Measurements from ENCODE around the gene TRIM37.

TRIM37 gene

GRCh38 chr17:59007995-59008394 is 98.7 kb downstream of the TRIM37 start:
- WGBS, 2 experiments (ENCODE audit: insufficient coverage in 2 of 2): 87 to 100% methylated on average over 2 of the region's 2 CpGs
- Histone ChIP-seq H3K36me3 (ENCODE audit: control insufficient read depth, insufficient read depth, low read length) (peaks cover 9% of the 10 kb centered on the region), H3K27ac (ENCODE audit: low read depth, low read length, severe bottlenecking) (no peak overlapping the region), H3K9me3 (ENCODE audit: control insufficient read depth, low read length) (no peaks in the 10 kb centered on the region), H3K4me3 (ENCODE audit: extremely low read depth, insufficient read depth, low read length, poor library complexity, severe bottlenecking) (no peak overlapping the region), H3K4me1 (ENCODE audit: control insufficient read depth, insufficient read depth, low read length, poor library complexity, severe bottlenecking) (peaks cover 3% of the 10 kb centered on the region)

- no peak overlapping the region for H3K4me3 ChIP-seq (ENCODE audit: extremely low read depth, insufficient read depth, low read length, poor library complexity, severe bottlenecking)
- peaks cover under 1% of the 10 kb centered on the region for H3K36me3 ChIP-seq (ENCODE audit: control insufficient read depth, insufficient read depth, low read length)
- no peaks in the 10 kb centered on the region for H3K9me3 ChIP-seq (ENCODE audit: control insufficient read depth, low read length)
- peaks cover 3% of the 10 kb centered on the region for H3K4me1 ChIP-seq (ENCODE audit: control insufficient read depth, insufficient read depth, low read length, poor library complexity, severe bottlenecking)
- no peak overlapping the region for H3K27ac ChIP-seq (ENCODE audit: low read depth, low read length, severe bottlenecking)
- WGBS, 2 experiments (ENCODE audit: insufficient coverage in 2 of 2): 0 to 58% methylated on average over 1 to 2 of the region's 4 CpGs
Measured at GRCh38 chr17:59004338-59005111, 102.2 kb downstream of the TRIM37 start.

GRCh38 chr17:59003860-59004259 is 102.8 kb downstream of the TRIM37 start:
- Histone ChIP-seq H3K4me3 (ENCODE audit: extremely low read depth, insufficient read depth, low read length, poor library complexity, severe bottlenecking) (no peak overlapping the region), H3K36me3 (ENCODE audit: control insufficient read depth, insufficient read depth, low read length) (peaks cover 7% of the 10 kb centered on the region), H3K4me1 (ENCODE audit: control insufficient read depth, insufficient read depth, low read length, poor library complexity, severe bottlenecking) (peaks cover 3% of the 10 kb centered on the region), H3K9me3 (ENCODE audit: control insufficient read depth, low read length) (no peaks in the 10 kb centered on the region), H3K27ac (ENCODE audit: low read depth, low read length, severe bottlenecking) (no peak overlapping the region)
- WGBS, 2 experiments (ENCODE audit: insufficient coverage in 2 of 2): 100% methylated on average over 1 of the region's 1 CpG; no CpG with 5 or more reads in 1 of the 2 experiments

GRCh38 chr17:59002848-59003247 is 103.8 kb downstream of the TRIM37 start:
- Histone ChIP-seq H3K36me3 (ENCODE audit: control insufficient read depth, insufficient read depth, low read length) (peaks cover 14% of the 10 kb centered on the region), H3K4me1 (ENCODE audit: control insufficient read depth, insufficient read depth, low read length, poor library complexity, severe bottlenecking) (peaks cover 3% of the 10 kb centered on the region), H3K4me3 (ENCODE audit: extremely low read depth, insufficient read depth, low read length, poor library complexity, severe bottlenecking) (no peak overlapping the region), H3K9me3 (ENCODE audit: control insufficient read depth, low read length) (no peaks in the 10 kb centered on the region), H3K27ac (ENCODE audit: low read depth, low read length, severe bottlenecking) (no peak overlapping the region)
- 82 to 95% methylated on average over 2 of the region's 2 CpGs for WGBS, 2 experiments (ENCODE audit: insufficient coverage in 2 of 2)

GRCh38 chr17:59002126-59002525 is 104.6 kb downstream of the TRIM37 start:
- Histone ChIP-seq H3K27ac (ENCODE audit: low read depth, low read length, severe bottlenecking) (no peak overlapping the region), H3K4me1 (ENCODE audit: control insufficient read depth, insufficient read depth, low read length, poor library complexity, severe bottlenecking) (peaks cover 3% of the 10 kb centered on the region), H3K9me3 (ENCODE audit: control insufficient read depth, low read length) (no peaks in the 10 kb centered on the region), H3K36me3 (ENCODE audit: control insufficient read depth, insufficient read depth, low read length) (peaks cover 14% of the 10 kb centered on the region), H3K4me3 (ENCODE audit: extremely low read depth, insufficient read depth, low read length, poor library complexity, severe bottlenecking) (no peak overlapping the region)
- WGBS, 2 experiments (ENCODE audit: insufficient coverage in 2 of 2): 100% methylated on average over 1 to 2 of the region's 3 CpGs

GRCh38 chr17:59001158-59001814 is 105.4 kb downstream of the TRIM37 start:
- Histone ChIP-seq H3K4me1 (ENCODE audit: control insufficient read depth, insufficient read depth, low read length, poor library complexity, severe bottlenecking) (no peaks in the 10 kb centered on the region), H3K9me3 (ENCODE audit: control insufficient read depth, low read length) (no peaks in the 10 kb centered on the region), H3K4me3 (ENCODE audit: extremely low read depth, insufficient read depth, low read length, poor library complexity, severe bottlenecking) (no peak overlapping the region), H3K36me3 (ENCODE audit: control insufficient read depth, insufficient read depth, low read length) (peaks cover 14% of the 10 kb centered on the region), H3K27ac (ENCODE audit: low read depth, low read length, severe bottlenecking) (peak overlapping the region; percentile 1)
- 87 to 92% methylated on average over 6 to 7 of the region's 10 CpGs for WGBS, 2 experiments (ENCODE audit: insufficient coverage in 2 of 2)

- H3K27ac ChIP-seq (ENCODE audit: low read depth, low read length, severe bottlenecking): no peak overlapping the region
- WGBS, 2 experiments (ENCODE audit: insufficient coverage in 2 of 2): 80% methylated on average over 1 of the region's 1 CpG; no CpG with 5 or more reads in 1 of the 2 experiments
- H3K9me3 ChIP-seq (ENCODE audit: control insufficient read depth, low read length): no peaks in the 10 kb centered on the region
- peaks cover 14% of the 10 kb centered on the region for H3K36me3 ChIP-seq (ENCODE audit: control insufficient read depth, insufficient read depth, low read length)
- H3K4me1 ChIP-seq (ENCODE audit: control insufficient read depth, insufficient read depth, low read length, poor library complexity, severe bottlenecking): no peaks in the 10 kb centered on the region
- H3K4me3 ChIP-seq (ENCODE audit: extremely low read depth, insufficient read depth, low read length, poor library complexity, severe bottlenecking): no peak overlapping the region
Measured at GRCh38 chr17:59000022-59000421, 106.7 kb downstream of the TRIM37 start.

- no peaks in the 10 kb centered on the region for H3K4me1 ChIP-seq (ENCODE audit: control insufficient read depth, insufficient read depth, low read length, poor library complexity, severe bottlenecking)
Measured at GRCh38 chr17:58999500-58999899, 107.2 kb downstream of the TRIM37 start.

GRCh38 chr17:58998871-58999270 is 107.8 kb downstream of the TRIM37 start:
- Histone ChIP-seq H3K27ac (ENCODE audit: low read depth, low read length, severe bottlenecking) (no peak overlapping the region), H3K4me1 (ENCODE audit: control insufficient read depth, insufficient read depth, low read length, poor library complexity, severe bottlenecking) (no peaks in the 10 kb centered on the region), H3K9me3 (ENCODE audit: control insufficient read depth, low read length) (no peaks in the 10 kb centered on the region), H3K36me3 (ENCODE audit: control insufficient read depth, insufficient read depth, low read length) (peaks cover 14% of the 10 kb centered on the region), H3K4me3 (ENCODE audit: extremely low read depth, insufficient read depth, low read length, poor library complexity, severe bottlenecking) (no peak overlapping the region)
- WGBS, 2 experiments (ENCODE audit: insufficient coverage in 2 of 2): 86 to 92% methylated on average over 1 of the region's 4 CpGs

More at GRCh38 chr17:58999500-58999899, 107.2 kb downstream of the TRIM37 start:
- Histone ChIP-seq H3K27ac (ENCODE audit: low read depth, low read length, severe bottlenecking) (no peak overlapping the region), H3K9me3 (ENCODE audit: control insufficient read depth, low read length) (no peaks in the 10 kb centered on the region), H3K4me3 (ENCODE audit: extremely low read depth, insufficient read depth, low read length, poor library complexity, severe bottlenecking) (no peak overlapping the region), H3K36me3 (ENCODE audit: control insufficient read depth, insufficient read depth, low read length) (peaks cover 14% of the 10 kb centered on the region)
- no CpG with 5 or more reads among the region's 1 CpG for whole genome bisulfite sequencing, 2 experiments (ENCODE audit: insufficient coverage in 2 of 2)

- Histone ChIP-seq H3K36me3 (ENCODE audit: control insufficient read depth, insufficient read depth, low read length) (peaks cover 14% of the 10 kb centered on the region), H3K9me3 (ENCODE audit: control insufficient read depth, low read length) (no peaks in the 10 kb centered on the region), H3K27ac (ENCODE audit: low read depth, low read length, severe bottlenecking) (no peak overlapping the region), H3K4me3 (ENCODE audit: extremely low read depth, insufficient read depth, low read length, poor library complexity, severe bottlenecking) (no peak overlapping the region), H3K4me1 (ENCODE audit: control insufficient read depth, insufficient read depth, low read length, poor library complexity, severe bottlenecking) (peaks cover 2% of the 10 kb centered on the region)
- WGBS, 2 experiments (ENCODE audit: insufficient coverage in 2 of 2): 100% methylated on average over 3 of the region's 7 CpGs; no CpG with 5 or more reads in 1 of the 2 experiments
Measured at GRCh38 chr17:58997756-58998553, 108.7 kb downstream of the TRIM37 start.

Measured in mesodermal cell (in vitro differentiated cells).